ENCODE results near the gene CYP2A13. TPM values are rescaled to one million over a fixed set of nuclear protein-coding genes. Genes with fewer than 3 reads are reported as not detected.
"Not testable (repeated sequence)": the region's sequence is repeated elsewhere in the genome, so short reads cannot be mapped to it uniquely, and the experiment has no call there.

CYP2A13 gene
- total and polyA plus RNA-seq, 9 of the 15 experiments (the other 6 are each of a cell fraction or from before 2014, with no cell fraction given), result not detected

DNA sequence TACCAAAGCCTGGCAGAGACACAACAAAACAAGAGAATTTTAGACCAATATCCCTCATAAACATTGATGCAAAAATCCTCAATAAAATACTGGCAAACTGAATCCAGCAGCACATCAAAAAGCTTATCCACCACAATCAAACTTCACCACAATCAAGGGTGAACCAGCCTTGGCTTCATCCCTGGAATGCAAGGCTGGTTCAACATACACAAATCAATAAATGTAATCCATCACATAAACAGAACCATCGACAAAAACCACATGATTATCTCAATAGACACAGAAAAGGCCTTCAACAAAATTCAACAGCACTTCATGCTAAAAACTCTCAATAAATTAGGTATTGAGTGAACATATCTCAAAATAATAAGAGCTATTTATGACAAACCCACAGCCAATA is 14.0 kb downstream of the CYP2A13 start:
- BruUV-seq (replicated peaks); H3K27me3 ChIP-seq (ENCODE audit: control insufficient read depth in 2 of 2, insufficient read depth in 2 of 2, low read length in 2 of 2); H3K4me3 ChIP-seq; H3K27ac ChIP-seq (ENCODE audit: extremely low read depth, low read depth, low read length); H3K9me3 ChIP-seq (replicated peaks; ENCODE audit: control insufficient read depth, insufficient read depth, low read depth, low read length); H3K9ac ChIP-seq (ENCODE audit: insufficient read depth in 1 of 2, low read depth in 2 of 2, low read length in 2 of 2); H4K20me1 ChIP-seq (replicated peaks; ENCODE audit: control insufficient read depth, insufficient read depth, low read length); H3K9me1 ChIP-seq (ENCODE audit: control insufficient read depth, insufficient read depth, low read length); H3K4me1 ChIP-seq (replicated peaks in 1 of 2; ENCODE audit: control insufficient read depth in 2 of 2, insufficient read depth in 2 of 2, low read length in 2 of 2); in situ Hi-C loops (cut with MboI); ATAC-seq; DNase-seq (ENCODE audit: extremely low read depth in 1 of 4, low spot score in 3 of 4); H3K79me2 ChIP-seq (ENCODE audit: control insufficient read depth, insufficient read depth, low read length); POLR2A ChIA-PET; FAIRE-seq; H3K4me2 ChIP-seq (ENCODE audit: insufficient read depth, low read length); intact Hi-C loops (cut with micrococcal nuclease); CTCF ChIA-PET (ENCODE audit: low intra/inter-chr PET ratio); H3K36me3 ChIP-seq (ENCODE audit: control insufficient read depth, insufficient read depth, low read length); H2AFZ ChIP-seq (ENCODE audit: low read depth, low read length): not testable (repeated sequence)
- 6% methylated on average over 1 of the region's 1 CpG for WGBS (ENCODE audit: insufficient coverage, low coverage, missing lambda C conversion rate)
- peak; percentile 92 for TF ChIP-seq ZNF324 (CRISPR knock-in tag; IDR thresholded peaks at IDR 0.05)

DNA sequence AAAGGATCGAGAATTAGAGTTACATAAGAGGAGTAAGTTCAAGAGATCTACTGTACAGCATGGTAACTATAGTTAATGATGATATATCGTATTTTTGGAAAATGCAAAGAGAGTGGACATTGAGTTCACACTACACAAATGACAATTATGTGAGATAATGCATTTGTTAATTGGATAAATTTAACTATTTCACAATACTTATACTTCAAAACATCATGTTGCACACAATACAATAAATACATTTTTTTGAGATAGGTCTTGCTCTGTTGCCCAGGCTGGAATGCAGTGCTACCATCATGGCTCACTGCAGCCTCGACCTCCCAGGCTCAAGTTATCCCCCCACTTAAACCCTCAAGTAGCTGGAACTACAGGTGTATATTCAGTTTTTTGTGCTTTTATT is 17.9 kb downstream of the CYP2A13 start:
- no peak for DNase-seq (ENCODE audit: extremely low read depth in 1 of 4, low spot score in 3 of 4)
- intact Hi-C loops (cut with micrococcal nuclease), result no loop called here
- Histone ChIP-seq H3K9me3 (replicated peaks; ENCODE audit: control insufficient read depth, insufficient read depth, low read depth, low read length) (no peaks in the 10 kb centered on the region), H3K4me2 (ENCODE audit: insufficient read depth, low read length) (no peak overlapping the region), H3K4me3 (no peak overlapping the region), H3K27me3 (ENCODE audit: control insufficient read depth in 2 of 2, insufficient read depth in 2 of 2, low read length in 2 of 2) (peaks cover 7 to 14% of the 10 kb centered on the region in 2 experiments; a peak in 3 of 5 replicates), H3K9ac (ENCODE audit: insufficient read depth in 1 of 2, low read depth in 2 of 2, low read length in 2 of 2) (no peak overlapping the region), H3K27ac (ENCODE audit: extremely low read depth, low read depth, low read length) (no peak overlapping the region), H3K9me1 (ENCODE audit: control insufficient read depth, insufficient read depth, low read length) (no peaks in the 10 kb centered on the region), H2AFZ (ENCODE audit: low read depth, low read length) (no peak overlapping the region), H3K4me1 (replicated peaks in 1 of 2; ENCODE audit: control insufficient read depth in 2 of 2, insufficient read depth in 2 of 2, low read length in 2 of 2) (no peaks in the 10 kb centered on the region), H3K79me2 (ENCODE audit: control insufficient read depth, insufficient read depth, low read length) (no peaks in the 10 kb centered on the region), H3K36me3 (ENCODE audit: control insufficient read depth, insufficient read depth, low read length) (no peaks in the 10 kb centered on the region), H4K20me1 (replicated peaks; ENCODE audit: control insufficient read depth, insufficient read depth, low read length) (no peaks in the 10 kb centered on the region)
- ATAC-seq, result no peak
- CTCF ChIA-PET (ENCODE audit: low intra/inter-chr PET ratio), result no interaction called here
- no TSS peak for BruUV-seq (replicated peaks)
- 2% methylated on average over 3 of the region's 3 CpGs for WGBS (ENCODE audit: insufficient coverage, low coverage, missing lambda C conversion rate)
- no peak for FAIRE-seq
- POLR2A ChIA-PET, result no interaction called here
- TF ChIP-seq, protein P1, sequence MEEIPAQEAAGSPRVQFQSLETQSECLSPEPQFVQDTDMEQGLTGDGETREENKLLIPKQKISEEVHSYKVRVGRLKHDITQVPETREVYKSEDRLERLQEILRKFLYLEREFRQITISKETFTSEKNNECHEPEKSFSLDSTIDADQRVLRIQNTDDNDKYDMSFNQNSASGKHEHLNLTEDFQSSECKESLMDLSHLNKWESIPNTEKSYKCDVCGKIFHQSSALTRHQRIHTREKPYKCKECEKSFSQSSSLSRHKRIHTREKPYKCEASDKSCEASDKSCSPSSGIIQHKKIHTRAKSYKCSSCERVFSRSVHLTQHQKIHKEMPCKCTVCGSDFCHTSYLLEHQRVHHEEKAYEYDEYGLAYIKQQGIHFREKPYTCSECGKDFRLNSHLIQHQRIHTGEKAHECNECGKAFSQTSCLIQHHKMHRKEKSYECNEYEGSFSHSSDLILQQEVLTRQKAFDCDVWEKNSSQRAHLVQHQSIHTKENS (CRISPR knock-in tag; IDR thresholded peaks at IDR 0.05), result no peak
- no peak for TF ChIP-seq CEBPG (CRISPR knock-in tag; IDR thresholded peaks at IDR 0.05)
- peak in 1 of 2 experiments; percentile 86; a peak in 3 of 4 replicates for TF ChIP-seq CEBPG (tag; conservative IDR thresholded peaks at IDR 0.05 in 1 of 2, IDR thresholded peaks at IDR 0.05 in 1 of 2)
- TF ChIP-seq CEBPB (tag; IDR thresholded peaks at IDR 0.05), result peak; percentile 87
- TF ChIP-seq FOXJ2 (tag; IDR thresholded peaks at IDR 0.05), result no peak
- TF ChIP-seq TCF7L2 (IDR thresholded peaks at IDR 0.05; ENCODE audit: low read depth, low read length), result no peak
- TF ChIP-seq ZNF41 (CRISPR knock-in tag; conservative IDR thresholded peaks at IDR 0.05), result no peak
- no peak for TF ChIP-seq RCOR1 (IDR thresholded peaks at IDR 0.05; ENCODE audit: borderline replicate concordance in 1 of 2, low read depth in 2 of 2, low read length in 2 of 2)
- in situ Hi-C loops (cut with MboI), result no loop called here
